DLD1 (cell line): ENCODE results near the gene ARL8A.
"Not testable (repeated sequence)": the region's sequence is repeated elsewhere in the genome, so short reads cannot be mapped to it uniquely, and the experiment has no call there.

ENCODE experiments used
- in situ Hi-C: cut with HindIII; loops from 2 replicates; pipeline ENCODE4 v1.10.0; 2017; ENCODE audit warnings: low sequenced_read_pairs

The ARL8A gene

DNA sequence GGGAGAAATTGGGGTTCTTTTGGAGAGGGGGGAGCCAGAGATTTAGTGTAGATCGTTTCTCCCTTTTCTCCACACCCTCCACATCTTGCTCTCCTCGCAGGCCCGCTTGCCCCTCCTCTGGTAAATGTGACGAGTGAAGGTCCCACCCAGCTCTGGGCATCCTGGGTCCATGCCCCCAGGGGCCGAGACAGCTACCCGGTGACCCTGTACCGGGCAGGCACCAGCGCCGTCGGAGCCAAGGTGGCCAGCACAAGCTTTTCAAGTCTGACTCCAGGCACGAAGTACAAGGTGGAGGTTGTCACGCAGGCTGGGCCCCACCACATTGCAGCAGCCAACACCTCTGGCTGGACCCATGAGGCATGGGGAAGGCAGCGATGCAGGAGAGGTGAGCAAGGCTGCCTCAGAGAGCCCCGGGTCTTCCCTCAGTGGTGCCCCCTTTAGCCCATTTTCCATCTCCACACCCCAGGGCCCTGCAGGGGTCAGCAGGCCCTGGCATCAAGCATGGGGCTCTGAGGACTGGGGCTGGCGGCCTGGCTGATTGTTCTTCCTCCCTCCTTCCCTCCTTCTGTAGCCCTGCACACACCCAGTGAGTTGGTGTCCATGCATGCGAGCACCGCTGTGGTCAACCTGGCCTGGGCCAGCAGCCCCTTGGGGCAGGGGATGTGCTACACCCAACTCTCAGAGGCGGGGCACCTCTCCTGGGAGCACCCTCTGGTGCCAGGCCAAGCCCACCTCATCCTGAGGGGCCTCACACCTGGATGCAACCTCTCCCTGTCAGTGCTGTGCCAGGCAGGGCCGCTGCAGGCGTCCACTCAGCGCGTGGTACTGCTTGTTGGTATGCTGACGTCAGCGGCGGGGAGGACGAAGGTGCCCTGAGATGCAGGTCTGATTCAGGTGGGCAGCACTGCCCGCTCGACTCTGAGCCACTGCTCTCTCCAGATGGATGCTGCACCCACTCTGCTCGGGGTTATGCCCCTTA is 32.7 kb upstream of the ARL8A start:
- in situ Hi-C loops: no loop called here

DNA sequence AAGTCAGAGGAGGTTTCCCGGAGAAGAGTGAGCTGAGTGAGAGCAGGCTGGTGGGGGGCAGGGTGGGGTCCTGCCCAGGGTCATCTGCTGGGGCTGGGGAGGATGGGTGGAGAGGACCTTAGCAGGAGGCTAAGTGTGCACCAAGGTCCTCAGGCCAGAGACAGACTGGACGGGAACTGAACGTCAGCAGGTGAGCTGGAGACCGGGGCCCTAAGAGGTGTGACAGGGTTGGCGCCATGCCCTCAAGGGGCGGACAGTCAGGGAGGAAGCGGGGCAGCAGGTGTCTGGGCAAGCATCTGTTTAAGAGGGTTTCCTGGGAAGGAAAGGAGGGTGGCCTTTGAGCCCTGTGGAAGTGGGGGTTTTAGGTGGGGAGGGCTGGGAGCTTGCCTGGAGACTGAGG is 29.5 kb upstream of the ARL8A start:
- in situ Hi-C loops: no loop called here

DNA sequence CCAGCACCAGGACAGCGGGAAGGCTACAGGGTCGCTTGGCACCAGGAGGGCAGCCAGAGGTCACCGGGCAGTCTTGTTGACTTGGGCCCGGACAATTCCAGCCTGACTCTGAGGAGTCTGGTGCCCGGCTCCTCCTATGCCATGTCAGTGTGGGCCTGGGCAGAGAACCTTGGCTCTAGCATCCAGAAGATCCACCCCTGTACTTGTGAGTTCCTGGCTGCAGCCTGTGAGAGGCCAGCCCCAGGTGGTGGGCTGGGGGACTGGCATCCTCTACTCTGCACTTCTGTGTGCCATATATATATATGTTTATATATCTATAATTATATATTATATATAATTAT is 27.4 kb upstream of the ARL8A start:
- in situ Hi-C loops: no loop called here

DNA sequence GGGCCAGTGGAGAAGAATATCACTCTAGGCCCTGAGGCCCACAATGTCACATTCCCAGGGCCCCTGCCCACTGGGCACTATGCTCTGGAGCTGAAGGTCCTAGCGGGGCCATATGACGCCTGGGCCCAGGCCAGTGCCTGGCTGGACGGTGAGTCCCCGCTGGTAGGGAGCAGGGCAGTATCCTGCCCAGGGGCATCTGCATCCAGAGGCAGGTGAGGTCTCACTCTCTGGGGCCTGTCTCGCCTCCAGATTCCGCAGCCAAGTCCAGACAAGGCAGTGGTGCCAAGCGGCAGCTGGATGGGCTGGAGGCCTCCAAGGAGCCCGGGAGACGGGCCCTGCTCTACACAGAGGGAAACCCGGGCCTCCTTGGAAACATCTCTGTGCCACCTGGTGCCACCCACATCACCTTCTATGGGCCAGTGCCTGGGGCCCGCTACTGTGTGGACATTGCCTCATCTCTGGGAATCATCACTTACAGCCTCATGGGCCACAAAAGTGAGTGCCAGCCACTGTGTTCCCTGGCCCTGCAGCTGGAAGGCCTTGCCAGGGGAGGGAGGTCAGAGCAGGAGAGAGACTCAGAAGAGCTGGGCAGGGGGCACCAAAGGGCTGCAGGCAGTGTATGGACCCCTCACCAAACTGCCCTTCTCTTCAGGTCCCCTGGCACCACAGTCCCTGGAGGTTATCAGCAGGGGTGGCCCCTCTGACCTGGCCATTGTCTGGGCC is 26.9 kb upstream of the ARL8A start:
- in situ Hi-C loops: no loop called here

DNA sequence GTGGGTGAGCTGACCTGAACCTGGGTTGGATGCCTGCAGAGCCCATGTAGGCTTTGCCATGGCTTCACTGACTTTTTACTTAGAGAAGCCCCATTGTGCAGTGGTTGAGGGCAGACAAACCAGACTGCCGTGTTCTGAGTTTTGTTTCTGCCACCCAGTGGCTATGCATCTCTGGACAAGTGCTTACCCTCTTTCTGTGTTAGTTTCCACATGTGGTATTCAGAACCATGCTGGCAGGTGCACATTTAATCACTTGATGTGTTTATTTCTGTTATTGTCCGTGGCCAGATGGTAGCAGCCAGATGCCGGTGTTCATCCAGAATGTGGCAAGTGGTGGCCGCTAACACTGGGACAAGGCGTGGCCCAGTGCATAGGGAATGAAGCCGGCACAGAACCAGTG is 26.2 kb upstream of the ARL8A start:
- in situ Hi-C loops: no loop called here

DNA sequence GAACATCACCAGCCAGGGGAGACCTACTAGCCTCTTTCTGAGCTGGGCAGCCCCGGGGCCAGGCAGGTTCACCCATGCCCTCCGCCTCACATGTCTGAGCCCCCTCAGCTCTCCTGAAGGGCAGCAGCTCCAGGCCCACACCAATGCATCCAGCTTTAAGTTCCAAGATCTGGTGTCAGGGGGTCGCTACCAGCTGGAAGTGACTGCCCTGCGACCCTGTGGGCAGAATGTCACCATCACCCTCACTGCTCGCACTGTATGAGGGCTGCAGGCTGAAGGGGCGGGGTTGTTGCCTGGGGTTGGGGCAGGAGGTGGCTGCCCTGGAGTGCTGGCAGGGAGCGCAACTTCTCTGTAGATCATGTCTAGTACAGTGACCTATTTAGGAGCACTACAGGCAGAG is 24.3 kb upstream of the ARL8A start:
- in situ Hi-C loops: no loop called here

DNA sequence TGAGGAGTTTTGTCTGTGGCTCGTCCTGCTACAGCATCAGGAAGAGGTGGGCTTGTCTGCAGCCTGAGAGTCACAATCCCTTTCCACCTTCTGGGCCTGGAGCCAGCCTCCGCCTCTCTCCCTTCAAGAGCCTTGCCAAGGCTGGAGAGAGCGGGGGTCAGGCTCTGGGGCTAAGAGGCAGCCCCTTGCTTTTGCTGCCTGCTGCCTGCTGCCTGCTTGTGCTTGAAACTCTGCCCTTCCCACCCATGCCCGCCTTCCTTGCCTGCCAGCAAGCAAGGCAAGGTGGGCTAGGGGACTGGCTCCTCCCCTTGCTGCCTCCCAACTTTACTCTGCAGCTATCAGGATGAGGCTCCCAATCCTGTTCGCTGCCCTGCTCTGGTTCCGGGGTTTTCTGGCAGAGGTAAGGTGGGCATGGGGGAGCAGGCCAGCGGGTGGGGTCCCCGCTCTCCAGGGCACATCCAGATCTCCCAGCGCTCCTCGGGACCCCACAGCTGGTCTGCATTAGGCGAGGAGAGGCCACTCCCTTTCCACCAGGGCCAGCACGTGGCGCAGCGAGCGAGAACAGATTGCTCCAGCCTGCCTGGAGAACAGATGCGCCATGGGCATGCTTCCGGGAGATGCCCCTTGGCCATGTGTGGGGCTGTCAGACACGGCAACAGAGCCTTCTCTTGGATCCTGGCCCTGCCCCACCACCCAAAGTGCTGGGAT is 23.3 kb upstream of the ARL8A start:
- in situ Hi-C loops: no loop called here

DNA sequence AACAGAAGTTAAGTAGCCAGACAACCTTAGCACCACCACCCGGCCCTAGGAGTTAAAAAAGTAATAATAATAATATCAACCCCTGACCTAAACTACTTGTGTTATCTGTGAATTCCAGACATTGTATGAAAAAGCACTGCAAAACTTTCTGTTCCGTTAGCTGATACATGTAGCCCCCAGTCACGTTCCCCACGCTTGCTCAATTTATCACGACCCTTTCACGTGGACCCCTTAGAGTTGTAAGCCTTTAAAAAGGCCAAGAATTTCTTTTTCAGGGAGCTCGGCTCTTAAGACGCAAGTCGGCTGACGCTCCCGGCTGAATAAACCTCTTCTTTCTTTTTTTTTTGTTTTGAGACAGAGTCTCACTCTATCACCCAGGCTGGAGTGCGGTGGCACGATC is 22.5 kb upstream of the ARL8A start:
- in situ Hi-C loops: not testable (repeated sequence)

DNA sequence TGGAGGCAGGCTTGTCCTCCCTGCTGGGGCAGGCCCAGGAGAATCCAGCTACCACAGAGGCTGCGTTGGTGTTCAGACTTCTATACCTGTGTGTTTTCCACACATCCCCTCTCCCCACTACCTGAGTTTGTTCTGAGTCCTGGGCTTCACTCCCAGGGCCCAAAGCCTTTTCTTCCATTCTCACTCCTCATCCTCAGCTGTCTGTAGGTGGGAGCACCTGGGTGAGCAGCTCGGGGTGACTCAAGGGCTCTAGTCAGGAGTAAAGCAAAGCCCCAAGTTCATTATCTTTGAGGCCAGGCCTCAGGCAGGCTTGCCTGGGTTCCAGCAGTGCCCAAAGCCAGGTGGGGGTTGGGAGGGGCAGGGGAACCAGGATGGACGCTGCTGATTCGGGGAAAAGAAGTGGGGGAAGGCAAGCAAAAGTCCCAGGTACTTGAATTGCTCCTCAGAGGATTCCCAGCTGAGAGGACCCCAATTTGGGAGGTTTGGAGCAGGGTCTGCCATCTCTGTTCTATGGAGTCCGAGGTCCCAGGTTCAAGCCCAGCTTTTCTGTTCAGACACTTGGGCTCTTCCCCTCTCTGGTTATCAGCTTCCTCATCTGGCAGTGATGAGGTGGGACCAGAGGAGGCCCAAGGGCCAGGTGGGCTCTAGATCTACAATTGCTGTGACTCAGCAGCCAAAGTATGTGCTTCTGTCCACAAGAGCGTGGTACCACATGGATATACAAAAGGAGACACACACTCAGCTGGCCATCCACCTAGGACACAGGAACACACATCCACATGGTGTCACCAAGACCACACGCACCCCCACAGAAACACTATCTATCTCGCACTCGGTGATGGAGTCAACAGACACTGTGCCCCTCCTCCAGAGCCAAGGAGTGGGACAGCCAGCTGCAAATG is 21.7 kb upstream of the ARL8A start:
- in situ Hi-C loops: no loop called here

DNA sequence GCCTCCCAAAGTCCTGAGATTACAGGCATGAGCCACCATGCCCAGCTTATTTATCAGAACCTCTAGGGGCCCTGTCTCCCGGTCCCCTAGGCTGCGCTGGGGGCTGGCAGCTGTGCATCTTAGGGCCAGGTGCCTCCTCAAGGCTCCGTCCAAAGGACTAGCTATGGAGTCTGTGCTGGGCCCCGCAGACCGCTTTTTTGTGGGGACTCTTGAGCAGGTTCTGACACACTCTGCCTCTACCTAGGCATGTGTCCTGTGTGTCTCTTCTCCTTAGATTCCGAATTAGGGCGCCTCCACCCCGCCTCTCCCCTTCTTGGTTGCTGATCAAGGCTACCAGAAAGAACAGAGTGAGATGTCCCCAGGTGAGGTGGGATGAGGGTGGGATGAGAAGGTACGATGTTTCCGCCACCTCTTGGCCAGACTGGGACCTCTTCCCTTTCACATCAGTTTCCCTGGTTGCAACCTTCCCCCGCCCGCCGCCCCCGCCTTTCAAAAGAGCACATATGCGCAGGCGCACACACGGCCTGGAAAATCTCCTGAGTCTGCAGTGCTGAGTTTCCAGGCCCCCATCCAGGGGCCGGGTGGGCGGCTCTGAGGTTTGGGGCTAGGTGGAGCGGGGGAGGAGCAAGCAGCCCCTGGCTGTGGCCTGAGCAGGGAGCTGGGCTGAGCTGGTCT is 20.9 kb upstream of the ARL8A start:
- in situ Hi-C loops: no loop called here

DNA sequence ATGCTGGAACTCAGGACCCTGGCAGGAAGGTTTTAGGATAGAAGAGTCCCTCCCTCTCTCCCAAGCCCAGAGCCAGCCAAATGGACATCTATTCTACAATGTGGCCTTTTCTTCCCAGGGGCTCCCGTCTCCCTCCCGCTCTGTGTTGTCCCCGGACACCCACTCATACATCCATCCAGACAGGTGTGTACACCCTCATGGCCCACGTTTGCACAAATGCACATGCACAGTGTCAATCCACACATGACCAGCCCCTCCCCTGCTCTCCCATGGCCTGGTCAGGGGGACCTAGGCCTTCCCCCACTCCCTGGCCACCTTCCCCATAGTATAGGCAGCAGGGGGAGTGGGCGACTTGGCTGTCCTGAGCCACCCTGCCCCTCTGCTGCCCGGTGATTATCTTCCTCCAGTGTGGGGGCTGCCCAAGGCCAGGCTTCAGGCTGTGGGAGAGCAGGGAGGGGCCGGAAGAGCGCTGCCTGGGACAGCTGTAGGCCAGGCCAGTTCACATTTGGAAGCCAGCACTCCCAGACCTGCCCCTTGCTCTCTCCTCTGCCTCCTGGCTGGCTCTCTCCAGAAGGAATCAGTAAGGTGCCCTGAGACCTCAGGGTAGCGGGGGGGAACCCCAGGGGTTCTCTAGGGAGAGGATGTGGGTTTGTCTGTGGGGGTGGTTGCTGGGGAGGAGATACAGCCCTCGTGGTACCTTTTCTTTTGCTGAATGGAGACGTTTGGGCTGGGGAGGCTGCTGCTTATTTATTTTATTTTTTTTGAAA is 19.9 kb upstream of the ARL8A start:
- in situ Hi-C loops: no loop called here

DNA sequence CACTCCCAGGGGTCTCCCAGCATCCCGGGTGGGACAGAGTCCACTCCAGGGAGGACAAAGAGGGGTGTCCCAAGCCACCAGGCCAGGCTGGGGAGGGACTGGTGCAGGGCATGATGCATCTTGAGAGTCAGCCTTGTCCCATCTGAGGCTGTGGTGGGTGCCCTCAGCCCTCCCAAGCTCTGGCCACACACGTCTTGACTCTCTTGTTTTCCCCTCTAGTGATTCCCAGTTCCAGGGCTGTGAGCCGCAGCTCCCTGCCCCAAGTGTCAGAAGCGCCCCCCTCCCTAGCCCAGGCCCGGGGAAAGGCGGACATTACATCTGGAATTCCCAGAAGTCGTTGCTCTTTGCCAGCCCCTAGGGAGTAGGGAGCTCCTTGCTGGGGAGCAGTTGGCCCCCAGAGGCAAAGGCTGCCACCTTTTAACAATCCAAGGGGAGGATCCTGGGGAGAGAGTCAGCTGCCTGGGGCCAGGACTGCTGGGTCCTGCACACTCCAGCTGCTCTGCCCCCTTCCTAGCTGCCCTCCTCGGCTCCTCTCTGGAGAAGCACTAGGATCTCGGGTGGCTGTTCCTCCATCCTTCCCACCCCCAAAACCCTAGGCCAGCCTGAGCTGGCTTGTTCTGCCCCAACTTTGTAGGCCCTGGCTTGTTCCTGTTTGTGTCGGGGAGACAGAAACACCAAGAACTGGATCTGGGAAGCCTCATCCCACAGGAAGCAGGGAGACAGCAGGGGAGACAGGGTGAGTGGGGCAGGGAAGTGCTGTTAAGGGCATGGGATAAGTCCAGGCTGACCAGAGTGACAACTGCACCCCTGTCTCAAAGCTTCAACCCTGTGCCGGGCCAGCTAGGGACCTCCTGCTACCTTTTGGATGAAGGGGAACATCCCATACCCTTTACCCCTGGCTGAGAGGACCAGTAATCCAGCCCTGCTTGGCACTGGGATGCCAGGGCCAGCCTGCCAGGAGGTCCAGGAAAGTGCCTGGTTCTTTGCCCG is 19.0 kb upstream of the ARL8A start:
- in situ Hi-C loops: no loop called here

DNA sequence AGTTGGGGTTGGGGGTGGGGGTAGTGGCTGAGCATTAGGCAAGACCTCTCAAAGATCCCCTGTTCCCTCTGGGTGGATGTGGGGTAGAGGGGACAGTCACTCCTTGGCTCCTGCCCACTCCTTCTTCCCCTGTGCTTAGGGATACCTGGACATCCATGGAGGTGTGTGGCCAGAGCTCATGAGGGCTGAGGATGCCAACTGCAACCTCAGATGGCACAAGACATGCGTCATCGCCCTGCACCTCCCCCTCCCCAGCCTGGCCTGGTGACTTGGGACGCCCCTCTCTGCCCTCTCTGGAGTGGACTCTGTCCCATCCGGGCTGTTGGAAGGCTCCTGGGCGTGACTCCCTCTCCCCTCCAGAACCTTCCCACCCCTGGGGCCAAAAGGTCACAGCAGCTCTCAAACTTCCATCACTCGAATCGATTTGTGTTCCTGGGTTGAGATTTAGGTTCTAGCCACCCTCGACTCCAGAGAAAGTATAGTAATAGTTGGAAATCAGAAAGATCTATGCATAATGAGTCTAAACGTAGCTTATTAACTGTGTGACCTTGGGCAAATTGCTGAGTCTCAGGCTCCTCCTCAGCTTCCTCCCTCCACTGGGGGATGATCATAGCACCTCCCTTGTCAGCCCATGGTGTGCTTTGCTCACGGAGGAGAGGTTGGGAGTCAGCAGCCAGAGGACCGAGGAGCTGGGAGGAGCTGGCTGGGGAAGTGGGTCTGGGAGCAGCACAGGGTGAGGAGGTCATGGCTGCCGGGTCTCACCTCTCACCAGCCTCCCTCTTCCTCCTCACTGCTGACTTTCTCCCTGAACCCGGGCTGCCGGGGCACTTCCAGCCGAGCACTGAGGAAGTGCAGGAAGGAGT is 18.1 kb upstream of the ARL8A start:
- in situ Hi-C loops: no loop called here

DNA sequence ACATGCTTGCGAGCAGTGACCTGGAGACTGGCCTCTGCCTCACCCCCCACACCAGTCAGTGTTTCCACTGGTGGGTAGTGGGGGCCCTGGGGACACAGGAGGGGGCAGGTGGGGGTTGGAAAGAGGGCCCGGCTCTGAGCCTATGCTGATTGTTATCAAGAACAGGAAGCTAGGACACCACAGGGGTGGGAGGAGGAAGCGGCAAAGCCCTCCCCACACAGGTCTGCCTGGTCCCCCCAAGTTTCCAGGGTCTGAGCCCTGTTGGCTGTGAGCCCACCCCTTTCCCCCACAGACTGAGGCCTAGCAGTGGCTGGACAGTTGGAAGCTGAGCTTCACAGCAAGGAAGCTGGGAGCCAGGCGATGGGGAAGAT is 17.5 kb upstream of the ARL8A start:
- in situ Hi-C loops: no loop called here

DNA sequence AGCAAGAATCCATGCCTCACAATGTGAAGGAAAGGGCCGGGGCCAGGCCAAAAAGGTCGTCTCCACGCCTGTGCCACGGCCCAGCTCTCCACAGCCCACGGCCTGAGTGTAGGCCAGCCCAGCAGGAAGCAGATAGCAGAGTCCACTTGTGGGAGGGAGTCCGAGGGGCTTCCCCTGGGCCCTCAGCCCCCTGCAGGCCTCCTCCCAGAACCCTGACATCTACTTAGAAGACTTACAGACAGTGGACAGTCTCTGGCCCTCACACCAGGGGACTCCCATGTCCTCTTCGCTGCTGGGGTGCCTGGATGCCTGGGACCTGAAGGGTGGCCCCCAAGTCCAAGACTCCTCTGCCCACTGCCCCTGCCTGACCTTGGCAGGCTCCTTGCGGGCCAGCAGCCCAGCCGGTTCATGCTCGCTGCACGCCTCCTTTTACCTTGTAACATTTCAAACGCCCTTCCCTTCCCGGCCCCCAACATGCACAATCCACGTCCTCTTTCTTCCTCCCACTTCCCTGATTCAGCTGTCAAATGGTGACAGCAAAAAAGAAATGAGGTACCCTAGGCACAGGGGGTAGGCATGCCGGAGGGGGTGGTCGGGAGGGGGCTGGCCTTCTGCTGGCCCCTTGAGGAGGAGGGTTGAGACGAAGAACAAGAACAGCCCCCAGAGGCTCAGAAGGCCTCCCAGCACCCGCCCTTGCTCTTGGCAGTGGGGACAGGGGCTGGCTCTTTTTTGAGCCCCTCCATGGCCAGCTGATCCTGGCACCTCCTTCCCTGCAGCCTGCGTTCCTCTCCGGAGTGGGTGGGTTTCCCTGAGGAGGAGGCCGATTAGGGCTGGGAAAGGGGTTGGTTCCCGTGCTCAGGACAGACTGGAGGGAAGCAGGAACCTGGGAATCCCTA is 16.9 kb upstream of the ARL8A start:
- in situ Hi-C loops: no loop called here

DNA sequence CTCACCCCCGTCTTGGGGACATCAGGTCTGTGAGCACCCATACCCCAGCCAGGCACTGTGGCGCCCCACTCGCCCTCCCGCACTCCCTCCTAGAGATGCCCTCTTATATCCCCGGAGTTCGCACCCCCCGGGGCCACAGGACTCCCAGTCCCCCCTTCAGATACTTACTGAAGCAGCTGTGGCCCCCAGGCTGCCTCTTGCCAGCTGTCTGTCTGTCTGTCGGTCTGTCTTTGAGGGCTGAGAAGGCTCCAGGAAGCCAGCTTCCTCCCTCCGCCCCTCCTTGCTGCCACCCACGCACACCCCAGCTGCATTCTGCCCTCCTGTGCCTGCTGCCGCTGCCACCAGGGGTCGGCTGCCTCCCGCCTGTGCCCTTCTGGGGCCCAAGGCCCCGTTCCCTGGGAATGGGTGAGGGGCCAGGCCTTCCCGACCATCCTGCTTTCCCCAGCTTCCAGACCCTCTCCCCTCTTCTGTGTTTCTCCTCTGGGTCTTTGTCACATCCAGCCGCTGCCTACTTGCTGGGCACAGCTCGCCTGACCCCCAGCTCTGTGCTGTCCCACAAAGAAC is 15.9 kb upstream of the ARL8A start, which contains the start of gene PTPN7:
Gene PTPN7 (minus strand): TSS at position 226 of the 564 bp plus-strand sequence. CDS start 1,200 bp downstream, outside the sequence.
- in situ Hi-C loops: no loop called here
